ENCODE data around the gene CCRL2. TPM values are rescaled to one million over a fixed set of nuclear protein-coding genes. Genes with fewer than 3 reads are reported as not detected.
A peak's percentile ranks its signal among the peaks of the same experiment; 100 is the strongest.

CCRL2 gene
- total and polyA plus RNA-seq, 2 donors (not counting 1 experiment from before 2014, with no cell fraction given): 2.6 to 3.3 TPM

GRCh38 chr3:46405301-46406019 lies 1.6 kb upstream of the CCRL2 start:
- Histone ChIP-seq H3K4me1 (ENCODE audit: control insufficient read depth in 2 of 2, insufficient read depth in 2 of 2, low read length in 2 of 2) (peaks cover 27 to 30% of the 10 kb centered on the region in 2 donors), H3K79me2 (ENCODE audit: control insufficient read depth, insufficient read depth, low read length) (no peaks in the 10 kb centered on the region), H3K4me3 (ENCODE audit: control extremely low read depth in 1 of 5, extremely low read depth in 1 of 5, insufficient read depth in 1 of 5, low read depth in 2 of 5, low read length in 4 of 5) (no peak overlapping the region), H3K27ac (ENCODE audit: low read length in 2 of 2) (no peak overlapping the region), H3K27me3 (replicated peaks in 1 of 4; ENCODE audit: control extremely low read depth in 1 of 4, control insufficient read depth in 3 of 4, insufficient read depth in 4 of 4, low read length in 3 of 4) (no peaks in the 10 kb centered on the region), H2AFZ (ENCODE audit: insufficient read depth, low read depth, low read length, poor library complexity, severe bottlenecking) (no peak overlapping the region), H3K9ac (ENCODE audit: low read length) (no peak overlapping the region), H3K9me3 (ENCODE audit: control extremely low read depth in 1 of 3, control insufficient read depth in 2 of 3, insufficient read depth in 1 of 3, low read length in 2 of 3) (peaks cover 0 to 5% (median 0%) of the 10 kb centered on the region in 3 donors), H3K4me2 (replicated peaks; ENCODE audit: low read depth, low read length, poor library complexity, severe bottlenecking) (no peak overlapping the region), H3K36me3 (replicated peaks in 1 of 2; ENCODE audit: control extremely low read depth in 1 of 2, control insufficient read depth in 1 of 2, extremely low read depth in 1 of 2, insufficient read depth in 2 of 2, low read length in 1 of 2) (no peaks in the 10 kb centered on the region), H4K20me1 (ENCODE audit: control insufficient read depth, insufficient read depth, low read length, poor library complexity, severe bottlenecking) (no peaks in the 10 kb centered on the region)
- peaks cover 35% of the 10 kb centered on the region for H3K4me1 Mint-ChIP-seq
- H3K27me3 Mint-ChIP-seq: no peaks in the 10 kb centered on the region
- ChIA-PET POLR2A (interaction anchor here (2.1 kb wide), 1 partner anchor 22 kb away, joined by 7 read pairs; no protein-coding TSS in a partner anchor), CTCF (interaction anchor here (1.5 kb wide), 1 partner anchor 84 kb away, joined by 4 read pairs; no protein-coding TSS in a partner anchor)
- ATAC-seq (ENCODE audit: low read depth): no peak
- H3K4me3 Mint-ChIP-seq: no peak overlapping the region
- WGBS (ENCODE audit: insufficient coverage): 92% methylated on average over 6 of the region's 11 CpGs
- peaks cover 3% of the 10 kb centered on the region for H3K9me3 Mint-ChIP-seq (ENCODE audit: insufficient read depth)
- TF ChIP-seq EZH2 (IDR thresholded peaks at IDR 0.05; ENCODE audit: borderline replicate concordance, insufficient read depth, low read depth, low read length, poor library complexity, severe bottlenecking): no peak
- TF ChIP-seq CTCF (IDR thresholded peaks at IDR 0.05): no peak
- H3K27ac Mint-ChIP-seq: peak overlapping the region; percentile 26
- no peak for DNase-seq
- intact Hi-C loops (cut with micrococcal nuclease): no loop called here

GRCh38 chr3:46406443-46406787 lies 644 bp upstream of the CCRL2 start:
- peaks cover 0 to 5% (median 0%) of the 10 kb centered on the region in 3 donors for H3K9me3 ChIP-seq (ENCODE audit: control extremely low read depth in 1 of 3, control insufficient read depth in 2 of 3, insufficient read depth in 1 of 3, low read length in 2 of 3)
- H3K4me3 ChIP-seq (ENCODE audit: control extremely low read depth in 1 of 5, extremely low read depth in 1 of 5, insufficient read depth in 1 of 5, low read depth in 2 of 5, low read length in 4 of 5): no peak overlapping the region
- no peaks in the 10 kb centered on the region for H4K20me1 ChIP-seq (ENCODE audit: control insufficient read depth, insufficient read depth, low read length, poor library complexity, severe bottlenecking)
- CTCF ChIA-PET: interaction anchor here (0.9 to 1.5 kb wide), 2 partner anchors 38 to 83 kb away, joined by 3 to 4 read pairs; no protein-coding TSS in a partner anchor
- H3K4me1 Mint-ChIP-seq: peaks cover 35% of the 10 kb centered on the region
- DNase-seq: no peak
- no peaks in the 10 kb centered on the region for H3K36me3 ChIP-seq (replicated peaks in 1 of 2; ENCODE audit: control extremely low read depth in 1 of 2, control insufficient read depth in 1 of 2, extremely low read depth in 1 of 2, insufficient read depth in 2 of 2, low read length in 1 of 2)
- peaks cover 3% of the 10 kb centered on the region for H3K9me3 Mint-ChIP-seq (ENCODE audit: insufficient read depth)
- intact Hi-C loops (cut with micrococcal nuclease): no loop called here
- 83% methylated on average over 4 of the region's 4 CpGs for WGBS (ENCODE audit: insufficient coverage)
- no peak for TF ChIP-seq EZH2 (IDR thresholded peaks at IDR 0.05; ENCODE audit: borderline replicate concordance, insufficient read depth, low read depth, low read length, poor library complexity, severe bottlenecking)
- TF ChIP-seq CTCF (IDR thresholded peaks at IDR 0.05): no peak
- peaks cover 27 to 30% of the 10 kb centered on the region in 2 donors for H3K4me1 ChIP-seq (ENCODE audit: control insufficient read depth in 2 of 2, insufficient read depth in 2 of 2, low read length in 2 of 2)
- H3K27ac Mint-ChIP-seq: peak overlapping the region; percentile 83
- H3K79me2 ChIP-seq (ENCODE audit: control insufficient read depth, insufficient read depth, low read length): no peaks in the 10 kb centered on the region
- H3K27ac ChIP-seq (ENCODE audit: low read length in 2 of 2): peak overlapping the region in 1 of 2 donors; percentile 56
- peak overlapping the region; percentile 85 for H3K4me3 Mint-ChIP-seq
- H3K4me2 ChIP-seq (replicated peaks; ENCODE audit: low read depth, low read length, poor library complexity, severe bottlenecking): peak overlapping the region; percentile 89
- no peak overlapping the region for H3K9ac ChIP-seq (ENCODE audit: low read length)
- no peaks in the 10 kb centered on the region for H3K27me3 ChIP-seq (replicated peaks in 1 of 4; ENCODE audit: control extremely low read depth in 1 of 4, control insufficient read depth in 3 of 4, insufficient read depth in 4 of 4, low read length in 3 of 4)
- POLR2A ChIA-PET: interaction anchor here (2.1 kb wide), 1 partner anchor 23 kb away, joined by 7 read pairs; no protein-coding TSS in a partner anchor
- no peaks in the 10 kb centered on the region for H3K27me3 Mint-ChIP-seq
- H2AFZ ChIP-seq (ENCODE audit: insufficient read depth, low read depth, low read length, poor library complexity, severe bottlenecking): peak overlapping the region; percentile 77
- ATAC-seq (ENCODE audit: low read depth): no peak

Measured in B cell (primary cell).